GM12892 (cell line): ENCODE data around the gene GJB6.

ENCODE experiments used
- POLR2A ChIP-seq: IDR thresholded peaks from 2 replicates; pipeline ENCODE4 v1.6.1; 2011; ENCODE audit warnings: low read depth, low read length, control low read depth
- POLR2AphosphoS5 ChIP-seq: IDR thresholded peaks from 2 replicates; pipeline ENCODE4 v1.6.1; 2011; ENCODE audit warnings: low read depth, low read length, control low read depth
- TAF1 ChIP-seq: IDR thresholded peaks from 2 replicates; pipeline ENCODE4 v1.6.1; 2011; ENCODE audit warnings: low read depth, mild to moderate bottlenecking, control low read depth, low read length, borderline replicate concordance

DNA sequence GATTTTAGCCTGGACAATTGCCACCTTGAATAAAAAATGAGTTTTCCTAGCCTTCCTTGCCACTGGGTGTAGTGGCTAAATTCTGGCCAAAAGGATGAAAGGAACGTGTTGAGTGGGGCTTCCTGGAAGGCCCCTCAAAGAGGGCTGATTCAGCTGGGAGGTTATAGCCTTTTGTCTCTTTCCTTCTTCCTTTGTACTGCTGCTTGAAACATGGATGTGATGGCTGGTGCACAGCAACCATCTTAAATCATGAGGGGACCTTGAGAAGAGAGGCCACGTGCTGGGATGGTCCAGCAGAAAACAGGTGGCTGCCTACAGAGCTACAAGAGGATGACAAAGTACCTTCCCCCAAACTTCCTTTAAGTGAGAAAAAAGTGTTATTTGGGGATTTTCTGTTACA lies 40.0 kb upstream of the GJB6 start:
- TF ChIP-seq POLR2AphosphoS5, result no peak
- no peak for TF ChIP-seq POLR2A
- TF ChIP-seq TAF1, result no peak
